GM19468 (cell line): ENCODE data around the gene ADAMTS12.

Experiments
- ATAC-seq: cut with Tn5 transposase; IDR thresholded peaks from one replicate; pipeline ENCODE4 v1.9.1; 2021; ENCODE audit warnings: mild to moderate bottlenecking, moderate library complexity, moderate number of reproducible peaks; ENCODE audit not compliant: unreplicated experiment; ENCODE audit errors: extremely low read depth

ADAMTS12 gene

GRCh38 chr5:33612386-33612785 lies 279.4 kb downstream of the ADAMTS12 start:
- ATAC-seq, result no peak

- no peak for ATAC-seq
Observed at GRCh38 chr5:33611877-33612276, 279.9 kb downstream of the ADAMTS12 start.

- no peak for ATAC-seq
Observed at GRCh38 chr5:33608344-33609041, 283.3 kb downstream of the ADAMTS12 start.

- no peak for ATAC-seq
Observed at GRCh38 chr5:33604503-33604902, 287.3 kb downstream of the ADAMTS12 start.

GRCh38 chr5:33601881-33602280 lies 289.9 kb downstream of the ADAMTS12 start:
- ATAC-seq, result no peak

- no peak for ATAC-seq
Observed at GRCh38 chr5:33595303-33595702, 296.5 kb downstream of the ADAMTS12 start.

GRCh38 chr5:33594006-33594405 lies 297.8 kb downstream of the ADAMTS12 start:
- no peak for ATAC-seq

GRCh38 chr5:33592245-33592644 lies 299.5 kb downstream of the ADAMTS12 start:
- ATAC-seq, result no peak

GRCh38 chr5:33588654-33589372 lies 303.0 kb downstream of the ADAMTS12 start:
- no peak for ATAC-seq

- no peak for ATAC-seq
Observed at GRCh38 chr5:33583332-33583731, 308.5 kb downstream of the ADAMTS12 start.

- no peak for ATAC-seq
Observed at GRCh38 chr5:33582417-33582816, 309.4 kb downstream of the ADAMTS12 start.

GRCh38 chr5:33579789-33580188 lies 312.0 kb downstream of the ADAMTS12 start:
- ATAC-seq, result no peak

GRCh38 chr5:33579152-33579551 lies 312.6 kb downstream of the ADAMTS12 start:
- ATAC-seq, result no peak

GRCh38 chr5:33576726-33577590 lies 314.8 kb downstream of the ADAMTS12 start:
- ATAC-seq, result no peak

GRCh38 chr5:33565324-33565723 lies 326.5 kb downstream of the ADAMTS12 start:
- no peak for ATAC-seq

GRCh38 chr5:33563983-33564908 lies 327.5 kb downstream of the ADAMTS12 start:
- ATAC-seq, result no peak

- ATAC-seq, result no peak
Observed at GRCh38 chr5:33563530-33563929, 328.3 kb downstream of the ADAMTS12 start.

GRCh38 chr5:33558489-33558888 lies 333.3 kb downstream of the ADAMTS12 start:
- ATAC-seq, result no peak

GRCh38 chr5:33557605-33558004 lies 334.2 kb downstream of the ADAMTS12 start:
- no peak for ATAC-seq
